GM12878 (cell line): Measurements from ENCODE around the gene TMEM176A. TPM values are rescaled to one million over a fixed set of nuclear protein-coding genes. Genes with fewer than 3 reads are reported as not detected.

Experiments used
- ATAC-seq: fragments of 200-7000 bp; cut with Tn5 transposase; 3 replicates; pipeline ENCODE4 v1.9.1; 2020; ENCODE audit warnings: mild to moderate bottlenecking, moderate library complexity
- BruUV-seq: library from RNA; stranded (reverse); fragments of 400-500 nt; replicated peaks from 2 replicates; lab custom pipeline; 2021; lab: Mats Ljungman, UMichigan
- CTCF ChIA-PET: fragments of 300-600 bp; sonication (Branson Sonifier 250); formaldehyde crosslinking; extraction: SDS; loops from one replicate; lab custom pipeline; 2021; ENCODE audit warnings: inconsistent platforms; lab: Yijun Ruan, JAX
- POLR2A ChIA-PET: fragments of 350-600 bp; formaldehyde crosslinking; extraction: SDS; loops from one replicate; lab custom pipeline; 2021; ENCODE audit warnings: inconsistent platforms; lab: Charles Lee
- RAD21 ChIA-PET: fragments of 300-600 bp; sonication (Branson Sonifier 250); formaldehyde crosslinking; loops from one replicate; lab custom pipeline; 2023; ENCODE audit warnings: antibody characterized with exemption; ENCODE audit not compliant: unreplicated experiment; lab: Charles Lee
- SMC1A ChIA-PET: fragments of 300-600 bp; sonication (Branson Sonifier 250); formaldehyde crosslinking; loops from one replicate; lab custom pipeline; 2023; ENCODE audit not compliant: unreplicated experiment, uncharacterized antibody; lab: Charles Lee
- DNase-seq: peaks from one replicate; pipeline ENCODE4 v3.0.0-alpha.2; 2011; ENCODE audit warnings: low read depth, low spot score
- FAIRE-seq: peaks from 3 replicates; lab custom pipeline; 2011; peaks lifted over from hg19 to GRCh38; lab: Jason Lieb, UNC
- H2AFZ ChIP-seq: 2 replicates; pipeline ENCODE4 v1.6.0; 2011; ENCODE audit warnings: low read depth, low read length, control low read depth; ENCODE audit not compliant: control insufficient read depth
- H3K27ac ChIP-seq: 2 replicates; pipeline ENCODE4 v1.5.1; 2011; ENCODE audit warnings: control low read depth; ENCODE audit not compliant: control insufficient read depth, insufficient read depth
- H3K27me3 ChIP-seq, 2 experiments: replicated peaks in 1 of 2; 2 replicates each; pipeline versions ENCODE4 v1.6.0 to v1.6.1; 2011; ENCODE audit warnings: low read length in 1 of 2; ENCODE audit not compliant: control insufficient read depth in 2 of 2, insufficient read depth in 2 of 2
- H3K36me3 ChIP-seq, 2 experiments: 2 replicates each; pipeline ENCODE4 v1.5.1; 2011; ENCODE audit warnings: low read length in 1 of 2; ENCODE audit not compliant: control insufficient read depth in 2 of 2, insufficient read depth in 2 of 2
- H3K4me1 ChIP-seq: 2 replicates; pipeline ENCODE4 v1.6.1; 2011; ENCODE audit warnings: mild to moderate bottlenecking, low read length, moderate library complexity, mixed read lengths; ENCODE audit not compliant: control insufficient read depth, insufficient read depth
- H3K4me2 ChIP-seq: 2 replicates; pipeline ENCODE4 v1.6.0; 2011; ENCODE audit warnings: control low read depth; ENCODE audit not compliant: control insufficient read depth, insufficient read depth
- H3K4me3 ChIP-seq: fragments of 200-600 bp; sonication (generic); 2 replicates; pipeline ENCODE4 v1.5.1; 2016
- H3K79me2 ChIP-seq: 2 replicates; pipeline ENCODE4 v1.6.0; 2011; ENCODE audit warnings: low read length; ENCODE audit not compliant: control insufficient read depth, insufficient read depth
- H3K9ac ChIP-seq: 2 replicates; pipeline ENCODE4 v1.8.0; 2011; ENCODE audit warnings: low read length, control low read depth, mixed read lengths; ENCODE audit not compliant: control insufficient read depth, insufficient read depth
- H3K9me3 ChIP-seq: replicated peaks from 3 replicates; pipeline ENCODE4 v1.5.1; 2011; ENCODE audit warnings: mild to moderate bottlenecking, low read length; ENCODE audit not compliant: control insufficient read depth, insufficient read depth
- H4K20me1 ChIP-seq: 2 replicates; pipeline ENCODE4 v1.6.0; 2011; ENCODE audit not compliant: control insufficient read depth, insufficient read depth
- CEBPZ ChIP-seq: fragments of 150-350 bp; IDR thresholded peaks from 2 replicates; pipeline ENCODE4 v1.6.1; 2016; ENCODE audit warnings: low read depth, low read length
- EGR1 ChIP-seq, 2 experiments: IDR thresholded peaks; 1 replicate in 1 of 2; 2 replicates in 1 of 2; pipeline ENCODE4 v1.6.1; 2011 to 2012; ENCODE audit warnings: low read depth in 2 of 2, low read length in 2 of 2, borderline replicate concordance in 1 of 2, mild to moderate bottlenecking in 1 of 2, moderate library complexity in 1 of 2
- EP300 ChIP-seq, 2 experiments: fragments of 150-350 bp in 1 of 2; IDR thresholded peaks; 2 replicates each; pipeline ENCODE4 v1.6.1; 2011 to 2012; ENCODE audit warnings: low read depth in 2 of 2, low read length in 2 of 2, borderline replicate concordance in 1 of 2, improper control_type of control experiment in 1 of 2, inconsistent platforms in 1 of 2; ENCODE audit not compliant: control insufficient read depth in 1 of 2
- HCFC1 ChIP-seq: fragments of 150-350 bp; IDR thresholded peaks from 2 replicates; pipeline ENCODE4 v1.6.1; 2014; ENCODE audit warnings: low read length
- KLF5 ChIP-seq: fragments of 450-650 bp; IDR thresholded peaks from 2 replicates; pipeline ENCODE4 v1.6.1; 2014; ENCODE audit warnings: mild to moderate bottlenecking; ENCODE audit not compliant: partially characterized antibody
- NFIC ChIP-seq: IDR thresholded peaks from 2 replicates; pipeline ENCODE4 v1.6.1; 2012; ENCODE audit warnings: low read depth, mild to moderate bottlenecking, inconsistent platforms, low read length, moderate library complexity
- NRF1 ChIP-seq: conservative IDR thresholded peaks from 2 replicates; pipeline ENCODE4 v1.6.1; 2011; ENCODE audit warnings: mild to moderate bottlenecking, low read depth, low read length, improper control_type of control experiment
- PML ChIP-seq: IDR thresholded peaks from 2 replicates; pipeline ENCODE4 v1.6.1; 2012; ENCODE audit warnings: low read length, inconsistent platforms
- RB1 ChIP-seq: fragments of 450-650 bp; formaldehyde crosslinking; IDR thresholded peaks from 2 replicates; pipeline ENCODE4 v1.6.1; 2017; ENCODE audit warnings: mild to moderate bottlenecking, borderline replicate concordance
- SP1 ChIP-seq: IDR thresholded peaks from one replicate; pipeline ENCODE4 v1.6.1; 2011; ENCODE audit warnings: low read depth, low read length
- SRF ChIP-seq, 2 experiments: IDR thresholded peaks; 2 replicates each; pipeline ENCODE4 v1.6.1; 2011; ENCODE audit warnings: low read depth in 2 of 2, low read length in 2 of 2, mild to moderate bottlenecking in 1 of 2, moderate library complexity in 1 of 2
- STAT3 ChIP-seq: IDR thresholded peaks from 2 replicates; pipeline ENCODE4 v1.6.1; 2011; ENCODE audit warnings: low read depth, low read length, improper control_type of control experiment
- SUPT20H ChIP-seq: IDR thresholded peaks from 2 replicates; pipeline ENCODE4 v1.6.1; 2011; ENCODE audit warnings: low read depth, mild to moderate bottlenecking, low read length, moderate library complexity, borderline replicate concordance; ENCODE audit not compliant: control insufficient read depth
- TCF7 ChIP-seq: IDR thresholded peaks from 2 replicates; pipeline ENCODE4 v1.6.1; 2014; ENCODE audit warnings: antibody characterized with exemption, borderline replicate concordance
- YBX1 ChIP-seq: fragments of 450-650 bp; IDR thresholded peaks from 2 replicates; pipeline ENCODE4 v1.6.1; 2016; ENCODE audit warnings: antibody characterized with exemption
- ZNF207 ChIP-seq: fragments of 450-650 bp; IDR thresholded peaks from 2 replicates; pipeline ENCODE4 v1.6.1; 2014; ENCODE audit warnings: antibody characterized with exemption, mild to moderate bottlenecking, borderline replicate concordance
- ZNF274 ChIP-seq: IDR thresholded peaks from one replicate; pipeline ENCODE4 v1.8.0; 2011; ENCODE audit not compliant: insufficient read length, insufficient read depth
- ZNF622 ChIP-seq: fragments of 450-650 bp; IDR thresholded peaks from 2 replicates; pipeline ENCODE4 v1.6.1; 2017; ENCODE audit warnings: mild to moderate bottlenecking, inconsistent platforms
- ZZZ3 ChIP-seq: IDR thresholded peaks from 2 replicates; pipeline ENCODE4 v1.6.1; 2011; ENCODE audit warnings: low read depth; ENCODE audit not compliant: control insufficient read depth, insufficient read length
- WGBS: methylation state at CpG from one replicate; pipeline ENCODE4 v1.1.6; 2016; ENCODE audit warnings: low lambda C conversion rate; ENCODE audit not compliant: insufficient replicate concordance, insufficient coverage; ENCODE audit errors: missing lambda C conversion rate; 5-methylcytosine and 5-hydroxymethylcytosine counted together
- in situ Hi-C: fragments of 300-500 bp; cut with MboI; formaldehyde crosslinking; loops from 9 replicates; pipeline ENCODE4 v1.14.3; 2018; ENCODE audit warnings: mixed read lengths
- intact Hi-C: fragments of 100-400 bp; cut with micrococcal nuclease; formaldehyde crosslinking; loops from one replicate; pipeline ENCODE4 v1.14.2; 2022; ENCODE audit not compliant: unreplicated experiment
- polyA plus RNA-seq, 11 experiments: library from polyadenylated mRNA; depleted of rRNA in 4 of 11; unstranded in 6 of 11; stranded (reverse) in 5 of 11; fragments of >200 nt; fragmentation: Nextera tagmentation in 4 of 11; fragmentation: Illumina TruSeq in 1 of 11; extraction: Ambion mirVana in 4 of 11; extraction: Trizol in 1 of 11; gene quantifications; 1 replicate in 1 of 11; 2 replicates in 10 of 11; pipeline versions ENCODE4 v1.2.1 to v1.2.3, GENCODE V29; 2011 to 2016; ENCODE audit warnings: inconsistent platforms in 2 of 11, missing spikeins in 2 of 11, low read depth in 1 of 11
- total RNA-seq, 4 experiments: library from RNA; depleted of rRNA in 3 of 4; stranded (reverse); fragments of >200 nt in 3 of 4; fragmentation: Illumina TruSeq in 1 of 4; extraction: Trizol in 1 of 4; gene quantifications; 2 replicates each; pipeline versions ENCODE4 v1.2.1 to v1.2.3, GENCODE V29; 2013 to 2021

TMEM176A gene
- total and polyA plus RNA-seq, 10 of the 15 experiments (the other 5 are each of a cell fraction or from before 2014, with no cell fraction given), result not detected

GRCh38 chr7:150829426-150829825 is 28.9 kb downstream of the TMEM176A start:
- no peak for TF ChIP-seq PML
- TF ChIP-seq NFIC, result no peak
- no peak for TF ChIP-seq TCF7
- TF ChIP-seq HCFC1, result no peak
- no peak for TF ChIP-seq SRF (IDR thresholded peaks at IDR 0.05; ENCODE audit: low read depth in 2 of 2, low read length in 2 of 2)
- no peak for TF ChIP-seq ZNF207
- no peak for TF ChIP-seq STAT3
- TF ChIP-seq ZNF274, result no peak
- no peak for TF ChIP-seq SP1
- no peak for TF ChIP-seq NRF1
- TF ChIP-seq EGR1 (IDR thresholded peaks at IDR 0.05; ENCODE audit: borderline replicate concordance in 1 of 2, low read depth in 2 of 2, low read length in 2 of 2), result no peak
- no peak for TF ChIP-seq SUPT20H
- TF ChIP-seq KLF5, result no peak
- TF ChIP-seq YBX1, result no peak
- no peak for TF ChIP-seq CEBPZ
- no peak for TF ChIP-seq ZZZ3
- no peak for TF ChIP-seq ZNF622
- TF ChIP-seq EP300 (IDR thresholded peaks at IDR 0.05; ENCODE audit: borderline replicate concordance in 1 of 2, control insufficient read depth in 1 of 2, low read depth in 2 of 2, low read length in 2 of 2), result no peak
- no peak for TF ChIP-seq RB1
- TF ChIP-seq, all 136 proteins: peak for 0
- WGBS, result 0% methylated on average over 1 of the region's 1 CpG
- POLR2A ChIA-PET, result no interaction called here

More at GRCh38 chr7:150829426-150829825, 28.9 kb downstream of the TMEM176A start:
- intact Hi-C loops, result no loop called here
- DNase-seq (no peak), FAIRE-seq (no peak), ATAC-seq (no peak)
- peaks cover 0 to 2% of the 10 kb centered on the region in 2 experiments; a peak in 2 of 4 replicates for H3K27me3 ChIP-seq
- no peaks in the 10 kb centered on the region for H3K79me2 ChIP-seq
- in situ Hi-C loops, result no loop called here
- no peak overlapping the region for H3K4me2 ChIP-seq
- no peaks in the 10 kb centered on the region for H3K4me1 ChIP-seq
- ChIA-PET SMC1A (interaction anchor here (0.6 kb wide), 1 partner anchor 10 kb away, joined by 3 read pairs; no protein-coding TSS in a partner anchor), RAD21 (interaction anchor here (1.3 kb wide), 1 partner anchor 42 kb away, joined by 5 read pairs; no protein-coding TSS in a partner anchor), CTCF (interaction anchor here (0.6 kb wide), 1 partner anchor 50 kb away, joined by 3 read pairs; no protein-coding TSS in a partner anchor)
- H3K36me3 ChIP-seq, result no peaks in the 10 kb centered on the region
- H2AFZ ChIP-seq, result no peak overlapping the region
- no peak overlapping the region for H3K9ac ChIP-seq
- H4K20me1 ChIP-seq, result no peaks in the 10 kb centered on the region
- no TSS peak for BruUV-seq
- no peak overlapping the region for H3K27ac ChIP-seq
- no peaks in the 10 kb centered on the region for H3K9me3 ChIP-seq
- H3K4me3 ChIP-seq, result no peak overlapping the region
